ENCODE measurements around the gene RARRES1. TPM values are rescaled to one million over a fixed set of nuclear protein-coding genes. Genes with fewer than 3 reads are reported as not detected.

The RARRES1 gene
- total RNA-seq, 2 experiments from 2014 or later: not detected

GRCh38 chr3:158737976-158738615 lies 5.8 kb upstream of the RARRES1 start:
- Histone ChIP-seq H3K9me3 (ENCODE audit: control insufficient read depth in 1 of 2, insufficient read depth in 1 of 2, low read length in 2 of 2) (peaks cover 0 to 4% of the 10 kb centered on the region in 2 experiments), H3K4me1 (ENCODE audit: insufficient read depth, low read length) (no peaks in the 10 kb centered on the region), H3K4me3 (ENCODE audit: low read length) (no peak overlapping the region), H3K27me3 (ENCODE audit: control insufficient read depth in 1 of 2, insufficient read depth in 2 of 2, low read length in 2 of 2) (no peaks in the 10 kb centered on the region), H3K36me3 (ENCODE audit: insufficient read depth, low read length) (no peaks in the 10 kb centered on the region), H3K27ac (ENCODE audit: low read depth in 1 of 2, low read length in 2 of 2) (no peak overlapping the region)
- Mint-ChIP-seq H3K4me3 (no peak overlapping the region), H3K9me3 (peaks cover 2% of the 10 kb centered on the region), H3K27ac (no peak overlapping the region), H3K4me1 (ENCODE audit: low read depth) (peaks cover 17% of the 10 kb centered on the region), H3K36me3 (ENCODE audit: low read depth) (no peaks in the 10 kb centered on the region), H3K27me3 (no peaks in the 10 kb centered on the region)
- intact Hi-C loops (cut with DNase I, micrococcal nuclease): no loop called here
- no peak for TF ChIP-seq CTCF (IDR thresholded peaks at IDR 0.05)
- no peak for ATAC-seq (ENCODE audit: poor library complexity)
- ChIA-PET POLR2A (no interaction called here), CTCF (no interaction called here)
- no peak for DNase-seq

- Histone ChIP-seq H3K36me3 (ENCODE audit: insufficient read depth, low read length) (no peaks in the 10 kb centered on the region), H3K4me1 (ENCODE audit: insufficient read depth, low read length) (peaks cover 3% of the 10 kb centered on the region), H3K9me3 (ENCODE audit: control insufficient read depth in 1 of 2, insufficient read depth in 1 of 2, low read length in 2 of 2) (peaks cover 0 to 4% of the 10 kb centered on the region in 2 experiments), H3K27ac (ENCODE audit: low read depth in 1 of 2, low read length in 2 of 2) (no peak overlapping the region), H3K27me3 (ENCODE audit: control insufficient read depth in 1 of 2, insufficient read depth in 2 of 2, low read length in 2 of 2) (peaks cover 0 to 3% of the 10 kb centered on the region in 2 experiments), H3K4me3 (ENCODE audit: low read length) (no peak overlapping the region)
- no peak for TF ChIP-seq CTCF (IDR thresholded peaks at IDR 0.05)
- Mint-ChIP-seq H3K36me3 (ENCODE audit: low read depth) (no peaks in the 10 kb centered on the region), H3K4me3 (no peak overlapping the region), H3K27ac (no peak overlapping the region), H3K27me3 (no peaks in the 10 kb centered on the region), H3K9me3 (peaks cover 2% of the 10 kb centered on the region), H3K4me1 (ENCODE audit: low read depth) (peaks cover 13% of the 10 kb centered on the region)
- ChIA-PET POLR2A (no interaction called here), CTCF (no interaction called here)
- DNase-seq (no peak), ATAC-seq (ENCODE audit: poor library complexity) (no peak)
- intact Hi-C loops (cut with DNase I, micrococcal nuclease): no loop called here
Measured at GRCh38 chr3:158737410-158737809, 5.2 kb upstream of the RARRES1 start.

GRCh38 chr3:158735296-158736033 lies 3.2 kb upstream of the RARRES1 start:
- H3K36me3 Mint-ChIP-seq (ENCODE audit: low read depth): no peaks in the 10 kb centered on the region

More at GRCh38 chr3:158735296-158736033, 3.2 kb upstream of the RARRES1 start:
- Mint-ChIP-seq H3K9me3 (peaks cover 2% of the 10 kb centered on the region), H3K27me3 (peaks cover 8% of the 10 kb centered on the region), H3K4me3 (no peak overlapping the region), H3K4me1 (ENCODE audit: low read depth) (no peaks in the 10 kb centered on the region), H3K27ac (no peak overlapping the region)
- intact Hi-C loops (cut with DNase I, micrococcal nuclease): no loop called here
- peaks cover 0 to 4% of the 10 kb centered on the region in 2 experiments for H3K9me3 ChIP-seq (ENCODE audit: control insufficient read depth in 1 of 2, insufficient read depth in 1 of 2, low read length in 2 of 2)
- no peak for TF ChIP-seq CTCF (IDR thresholded peaks at IDR 0.05)
- no peaks in the 10 kb centered on the region for H3K36me3 ChIP-seq (ENCODE audit: insufficient read depth, low read length)
- peaks cover 3 to 4% of the 10 kb centered on the region in 2 experiments for H3K27me3 ChIP-seq (ENCODE audit: control insufficient read depth in 1 of 2, insufficient read depth in 2 of 2, low read length in 2 of 2)
- peaks cover 12% of the 10 kb centered on the region for H3K4me1 ChIP-seq (ENCODE audit: insufficient read depth, low read length)
- no peak overlapping the region for H3K4me3 ChIP-seq (ENCODE audit: low read length)
- ChIA-PET POLR2A (no interaction called here), CTCF (interaction anchor here (1.4 kb wide), 1 partner anchor 8 kb away, joined by 7 read pairs; no protein-coding TSS in a partner anchor)
- ATAC-seq (ENCODE audit: poor library complexity) (no peak), DNase-seq (no peak)
- H3K27ac ChIP-seq (ENCODE audit: low read depth in 1 of 2, low read length in 2 of 2): no peak overlapping the region
